NCI-H82 treated with DMSO at 0.1 percent for 48 hours (cell line): ENCODE measurements around the gene ESYT2.
A peak's percentile ranks its signal among the peaks of the same experiment; 100 is the strongest.
"Not testable (repeated sequence)": the region's sequence is repeated elsewhere in the genome, so short reads cannot be mapped to it uniquely, and the experiment has no call there.

Experiments used
- DNase-seq: peaks from one replicate; lab custom pipeline; 2025; ENCODE audit not compliant: unreplicated experiment; lab: John Stamatoyannopoulos, UW

Gene ESYT2

GRCh38 chr7:158829342-158830210 lies at the start of gene ESYT2:
Gene ESYT2, minus strand, starts transcription at chr7:158829509. Its CDS starts 91 bp downstream, at chr7:158829418.
- DNase-seq: peak; percentile 75

GRCh38 chr7:158878151-158879079 lies 49.1 kb upstream of the ESYT2 start:
- not testable (repeated sequence) for DNase-seq

- no peak for DNase-seq
Observed at GRCh38 chr7:158876984-158877383, 47.7 kb upstream of the ESYT2 start.

GRCh38 chr7:158869876-158870275 lies 40.6 kb upstream of the ESYT2 start:
- no peak for DNase-seq

GRCh38 chr7:158868764-158869410 lies 39.6 kb upstream of the ESYT2 start:
- DNase-seq: peak; percentile 63

- no peak for DNase-seq
Observed at GRCh38 chr7:158867214-158867984, 38.1 kb upstream of the ESYT2 start.

GRCh38 chr7:158865977-158866376 lies 36.7 kb upstream of the ESYT2 start:
- DNase-seq: no peak

GRCh38 chr7:158865462-158865922 lies 36.2 kb upstream of the ESYT2 start:
- no peak for DNase-seq

- no peak for DNase-seq
Observed at GRCh38 chr7:158864833-158865232, 35.5 kb upstream of the ESYT2 start.

- no peak for DNase-seq
Observed at GRCh38 chr7:158864507-158864820, 35.2 kb upstream of the ESYT2 start.

GRCh38 chr7:158863611-158864506 lies 34.5 kb upstream of the ESYT2 start:
- DNase-seq: no peak

- not testable (repeated sequence) for DNase-seq
Observed at GRCh38 chr7:158862985-158863610, 33.8 kb upstream of the ESYT2 start.

GRCh38 chr7:158861936-158862704 lies 32.8 kb upstream of the ESYT2 start:
- DNase-seq: no peak

GRCh38 chr7:158861004-158861787 lies 31.9 kb upstream of the ESYT2 start:
- no peak for DNase-seq

- DNase-seq: no peak
Observed at GRCh38 chr7:158860394-158860793, 31.1 kb upstream of the ESYT2 start.

- no peak for DNase-seq
Observed at GRCh38 chr7:158858592-158859503, 29.5 kb upstream of the ESYT2 start.
